Measurements from ENCODE around the gene GALK2. TPM values are rescaled to one million over a fixed set of nuclear protein-coding genes. Genes with fewer than 3 reads are reported as not detected.
"Not testable (repeated sequence)": the region's sequence is repeated elsewhere in the genome, so short reads cannot be mapped to it uniquely, and the experiment has no call there.

GALK2 gene
- total RNA-seq, 1 donor from 2014 or later = 37.7 TPM

- DNase-seq (ENCODE audit: low spot score) = no peak
Observed at GRCh38 chr15:49164865-49165264, 5.2 kb upstream of the GALK2 start.

DNA sequence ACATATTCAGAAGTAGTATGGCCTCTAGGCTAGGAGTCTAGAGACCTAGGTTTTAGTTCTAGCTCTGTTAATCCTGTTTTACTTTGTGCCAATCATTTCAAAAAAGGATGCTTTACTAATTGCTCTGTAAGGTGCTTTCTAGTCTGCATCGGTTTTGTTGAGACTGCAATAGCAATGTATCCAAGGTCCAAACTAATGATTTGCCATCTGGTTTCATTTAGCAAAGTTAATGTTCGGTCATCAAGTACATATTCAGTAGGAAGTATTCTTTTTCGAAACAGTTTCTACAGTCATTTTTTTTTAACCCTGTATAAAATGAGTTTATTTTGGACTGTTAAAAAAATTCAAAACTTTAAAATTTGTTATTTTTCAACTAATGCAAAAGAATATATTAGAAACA lies 2.0 kb upstream of the GALK2 start:
- DNase-seq (ENCODE audit: low spot score) = no peak

GRCh38 chr15:49171790-49172189 lies 1.7 kb downstream of the GALK2 start:
- DNase-seq (ENCODE audit: low spot score) = no peak

DNA sequence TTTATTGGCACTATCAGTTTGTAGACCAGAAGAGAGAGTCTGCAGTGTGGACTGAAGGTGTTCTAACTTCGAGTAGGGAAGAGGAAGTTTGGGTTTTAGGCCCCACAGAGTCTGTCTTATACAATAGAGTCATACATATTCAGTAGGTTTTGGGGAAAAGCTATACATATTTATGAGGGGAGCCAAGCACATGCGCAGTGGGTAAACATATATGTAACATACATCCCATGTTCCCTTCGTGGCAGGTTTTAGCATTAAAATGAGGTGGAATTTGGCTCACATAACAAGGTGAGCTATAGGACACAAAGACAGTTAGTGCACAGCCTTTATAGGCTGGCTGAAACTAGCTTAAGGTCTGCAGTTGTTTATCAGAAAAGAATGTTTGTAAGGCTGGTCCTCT lies 4.9 kb downstream of the GALK2 start:
- no peak for DNase-seq (ENCODE audit: low spot score)

DNA sequence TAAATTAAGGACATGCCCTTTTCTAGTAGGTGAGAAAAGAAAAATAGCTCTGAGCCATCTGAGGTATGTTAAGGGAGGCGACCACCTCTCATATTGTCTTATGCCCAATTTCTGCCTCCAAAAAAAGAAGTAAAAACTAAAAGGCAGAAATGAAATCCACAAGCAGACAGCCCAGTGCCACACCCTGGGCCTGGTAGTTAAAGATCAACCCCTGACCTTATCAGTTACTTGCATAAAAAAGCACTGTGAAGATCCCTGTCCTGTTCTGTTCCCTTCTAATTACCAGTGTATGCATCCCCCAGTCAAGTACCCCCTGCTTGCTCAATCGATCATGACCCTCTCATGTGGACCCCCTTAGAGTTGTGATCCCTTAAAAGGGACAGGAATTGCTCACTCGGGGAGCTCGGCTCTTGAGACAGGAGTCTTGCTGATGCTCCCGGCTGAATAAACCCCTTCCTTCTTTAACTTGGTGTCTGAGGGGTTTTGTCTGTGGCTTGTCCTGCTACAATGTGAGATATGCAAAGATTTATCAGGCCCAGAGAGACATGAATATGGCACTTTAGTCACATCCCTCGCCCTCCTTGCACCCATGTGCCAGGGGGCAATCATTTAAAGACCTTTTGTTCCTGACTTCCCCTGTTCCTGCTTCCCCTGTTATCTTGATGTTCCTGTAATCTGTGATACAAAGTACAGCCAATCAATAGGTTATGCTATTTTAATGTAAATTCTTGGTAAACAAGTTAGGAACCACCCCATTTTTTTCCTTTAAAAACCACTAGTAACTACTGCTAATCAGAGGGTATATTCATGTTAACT lies 5.7 kb downstream of the GALK2 start:
- DNase-seq (ENCODE audit: low spot score) = not testable (repeated sequence)

DNA sequence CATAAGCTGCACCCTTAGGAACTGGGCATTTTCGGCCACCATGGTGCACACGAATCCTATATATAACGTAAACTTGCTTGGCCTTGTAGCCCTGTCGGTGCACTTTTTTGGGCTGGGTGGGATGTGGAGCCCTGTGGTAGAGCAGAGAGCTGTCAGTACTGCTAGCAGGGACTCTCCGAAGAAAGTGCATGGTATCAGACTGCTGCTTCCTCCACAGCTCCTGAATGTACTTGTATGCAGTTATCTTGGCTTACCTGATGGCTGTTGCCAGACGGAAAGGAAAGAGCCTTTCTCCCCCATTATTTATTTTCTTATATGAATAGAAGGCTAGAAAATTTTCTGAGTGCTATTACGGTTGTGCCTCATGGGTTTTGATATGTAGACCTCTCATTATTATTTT lies 8.4 kb downstream of the GALK2 start:
- DNase-seq (ENCODE audit: low spot score) = no peak

DNA sequence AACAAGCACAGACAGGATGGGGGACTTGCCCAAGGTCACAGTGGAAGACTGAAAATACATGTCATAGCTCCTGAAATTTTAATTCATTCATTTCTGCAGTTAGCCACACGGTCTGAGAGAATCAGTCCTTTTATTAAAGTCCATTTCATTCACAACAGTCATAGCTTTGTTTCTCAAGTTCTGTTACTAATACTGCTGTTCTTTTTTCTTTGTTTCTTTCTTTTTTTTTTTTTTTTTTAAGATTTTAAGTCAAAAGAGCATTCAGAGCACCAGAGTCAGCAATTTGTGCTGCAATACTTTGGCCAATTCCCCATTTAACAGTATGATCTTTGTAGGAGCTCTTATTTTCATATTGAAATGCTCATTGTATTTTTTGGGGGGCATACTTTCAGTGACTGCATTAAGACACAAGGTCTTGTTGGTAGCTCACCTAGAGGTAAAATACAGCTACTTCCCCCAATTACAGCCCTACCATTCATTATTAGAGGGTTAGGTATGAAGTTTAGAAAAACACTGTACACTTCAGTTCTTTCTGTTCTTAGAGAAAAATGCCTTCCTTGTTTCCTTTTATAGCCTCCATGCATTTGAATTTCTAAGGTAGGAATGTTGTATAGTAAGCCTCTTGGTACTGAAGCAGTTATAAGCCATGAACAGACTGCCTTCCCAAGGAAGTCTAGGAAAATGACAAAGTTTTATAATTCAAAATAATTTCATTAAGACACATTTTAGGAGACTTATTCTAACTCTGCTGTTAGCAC lies 9.6 kb downstream of the GALK2 start:
- DNase-seq (ENCODE audit: low spot score) = no peak

DNA sequence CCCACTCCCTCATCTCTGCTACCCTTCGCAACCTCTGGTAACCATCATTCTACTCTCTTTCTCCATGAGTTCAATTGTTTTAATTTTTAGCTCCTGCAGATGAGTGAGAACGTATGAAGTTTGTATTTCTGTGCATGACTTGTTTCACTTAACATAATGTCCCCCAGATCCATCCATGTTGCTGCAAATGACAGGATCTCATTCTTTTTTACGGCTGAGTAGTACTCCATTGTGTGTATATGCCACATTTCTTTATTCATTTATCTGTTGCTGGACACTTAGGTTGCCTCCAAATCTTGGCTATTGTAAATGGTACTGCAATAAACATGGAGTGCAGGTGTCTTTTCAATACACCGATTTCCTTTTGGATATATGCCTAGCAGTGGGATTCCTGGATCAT lies 12.1 kb downstream of the GALK2 start:
- no peak for DNase-seq (ENCODE audit: low spot score)

DNA sequence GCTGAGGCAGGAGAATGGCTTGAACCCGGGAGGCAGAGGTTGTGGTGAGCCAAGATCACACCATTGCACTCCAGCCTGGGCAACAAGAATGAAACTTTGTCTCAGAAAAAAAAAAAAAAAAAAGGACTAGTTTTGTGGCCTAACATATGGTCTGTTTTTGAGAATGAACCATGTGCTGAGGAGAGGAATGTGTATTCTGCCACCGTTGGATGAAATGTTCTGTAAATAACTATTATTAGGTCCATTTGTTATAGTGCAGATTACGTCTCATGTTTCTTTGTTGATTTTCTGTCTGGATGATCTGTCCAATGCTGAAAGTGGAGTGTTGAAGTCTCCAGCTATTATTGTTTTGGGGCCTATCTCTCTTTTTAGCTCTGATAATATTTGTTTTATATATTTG lies 13.7 kb downstream of the GALK2 start:
- not testable (repeated sequence) for DNase-seq (ENCODE audit: low spot score)

GRCh38 chr15:49185473-49185872 lies 15.4 kb downstream of the GALK2 start:
- no peak for DNase-seq (ENCODE audit: low spot score)

DNA sequence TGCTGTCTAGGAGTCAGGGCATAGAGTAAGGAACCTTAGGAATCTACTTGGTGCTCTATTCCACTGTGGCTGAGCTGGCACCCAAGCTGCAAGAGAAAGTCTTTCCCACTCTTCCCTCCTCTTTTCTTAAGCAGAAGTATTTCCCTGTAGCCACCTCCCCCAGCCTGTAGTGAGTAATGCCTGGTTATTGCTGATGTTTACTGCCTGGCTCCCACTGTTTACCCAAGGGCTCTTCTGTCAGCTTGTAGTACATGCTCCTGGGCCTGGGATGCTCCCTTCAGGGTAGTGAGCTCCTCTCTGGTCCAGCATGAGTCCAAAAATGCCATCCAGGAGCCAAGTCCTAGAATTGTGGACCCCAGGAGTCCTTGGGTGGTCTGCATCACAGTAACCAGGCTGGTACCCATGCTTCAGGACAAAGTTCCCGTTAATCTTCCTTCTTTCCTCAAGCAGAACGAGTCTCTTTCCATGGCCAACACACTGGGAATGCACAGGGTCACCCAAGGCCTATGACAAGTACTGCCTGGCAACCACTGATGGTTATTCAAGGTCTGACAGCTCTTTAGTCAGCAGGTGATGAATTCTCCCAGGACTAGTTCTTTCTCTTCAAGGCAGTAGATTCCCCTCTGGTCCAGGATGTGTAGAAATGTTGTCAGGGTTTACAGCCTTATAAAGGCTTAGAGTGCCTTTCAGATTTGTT lies 17.6 kb downstream of the GALK2 start:
- DNase-seq (ENCODE audit: low spot score) = no peak

- DNase-seq (ENCODE audit: low spot score) = no peak
Observed at GRCh38 chr15:49188933-49189332, 18.9 kb downstream of the GALK2 start.

DNA sequence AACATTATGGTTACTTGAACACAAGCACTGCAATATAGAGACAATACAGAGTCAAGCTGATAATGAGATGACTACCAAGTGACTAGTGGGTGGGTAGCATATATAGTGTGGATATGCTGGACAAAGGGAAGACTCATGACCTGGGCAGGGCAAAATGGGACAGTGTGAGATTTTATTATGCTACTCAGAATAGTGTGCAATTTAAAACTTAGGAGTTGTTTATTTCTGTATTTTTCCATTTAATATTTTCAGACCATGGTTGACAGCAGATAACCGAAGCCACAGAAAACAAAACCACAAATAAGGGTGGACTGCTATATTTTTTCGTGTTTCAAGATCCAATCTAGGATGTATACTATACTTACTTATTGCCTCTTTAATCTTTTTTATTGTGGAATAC lies 19.6 kb downstream of the GALK2 start:
- no peak for DNase-seq (ENCODE audit: low spot score)

- no peak for DNase-seq (ENCODE audit: low spot score)
Observed at GRCh38 chr15:49190586-49190985, 20.5 kb downstream of the GALK2 start.

DNA sequence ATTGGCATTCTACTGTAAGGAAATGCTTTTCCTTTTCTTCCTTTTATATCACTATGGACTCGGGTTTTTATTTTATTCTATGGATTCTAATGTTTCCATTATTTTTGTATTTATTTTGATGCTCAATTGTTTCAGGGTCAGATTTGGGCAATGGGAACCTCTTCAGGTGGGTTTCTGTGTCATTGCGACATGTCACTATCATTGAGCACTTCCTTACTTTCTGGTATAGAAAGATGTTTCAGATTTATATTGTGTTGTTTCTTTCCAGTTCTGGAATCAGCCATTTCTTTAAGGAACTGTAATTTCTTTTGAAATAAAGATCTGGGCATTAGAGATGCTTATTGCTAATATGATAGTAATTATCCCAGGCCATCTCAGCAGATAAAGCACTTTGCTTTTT lies 21.8 kb downstream of the GALK2 start:
- DNase-seq (ENCODE audit: low spot score) = no peak

- no peak for DNase-seq (ENCODE audit: low spot score)
Observed at GRCh38 chr15:49196856-49197255, 26.8 kb downstream of the GALK2 start.

GRCh38 chr15:49199666-49200065 lies 29.6 kb downstream of the GALK2 start:
- no peak for DNase-seq (ENCODE audit: low spot score)

- DNase-seq (ENCODE audit: low spot score) = no peak
Observed at GRCh38 chr15:49200347-49200746, 30.3 kb downstream of the GALK2 start.

DNA sequence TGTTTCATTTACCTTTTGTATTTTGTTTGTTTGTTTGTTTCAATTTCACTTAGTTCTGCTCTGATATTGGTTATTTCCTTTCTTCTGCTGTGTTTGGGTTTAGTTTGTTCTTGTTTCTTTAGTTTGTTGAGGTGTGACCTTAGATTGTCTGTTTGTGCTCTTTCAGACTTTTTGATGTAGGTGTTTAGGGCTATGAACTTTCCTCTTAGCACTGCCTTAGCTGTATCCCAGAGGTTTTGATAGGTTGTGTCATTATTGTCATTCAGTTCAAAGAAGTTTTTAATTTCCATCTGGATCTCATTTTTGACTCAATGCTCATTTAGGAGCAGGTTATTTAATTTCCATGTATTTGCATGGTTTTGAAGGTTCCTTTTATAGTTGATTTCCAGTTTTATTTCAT lies 38.1 kb downstream of the GALK2 start:
- DNase-seq (ENCODE audit: low spot score) = not testable (repeated sequence)

DNA sequence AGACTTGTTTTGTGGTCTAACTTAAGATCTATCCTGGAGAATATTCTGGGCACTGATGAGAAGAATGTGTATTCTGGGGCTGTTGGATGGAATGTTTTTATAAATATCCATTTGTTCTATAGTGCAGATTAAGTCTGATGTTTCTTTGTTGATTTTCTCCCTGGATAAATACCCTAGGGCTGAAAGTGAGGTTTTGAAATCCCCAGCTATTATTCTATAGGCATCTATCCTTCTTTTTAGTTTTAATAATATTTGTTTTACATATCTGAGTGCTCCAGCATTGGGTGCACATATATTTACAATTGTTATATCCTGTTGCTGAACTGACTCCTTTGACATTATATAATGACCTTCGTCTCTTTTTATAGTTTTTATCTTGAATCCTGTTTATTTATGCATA lies 42.9 kb downstream of the GALK2 start:
- no peak for DNase-seq (ENCODE audit: low spot score)

GRCh38 chr15:49215768-49216739 lies 46.0 kb downstream of the GALK2 start:
- peak; percentile 50 for DNase-seq (ENCODE audit: low spot score)

Measured in ureter (tissue), 1 donor.